Stimulated activated CD8-positive, alpha-beta memory T cell treated with anti-CD3 and anti-CD28 coated beads, Interleukin-12 subunit alpha, Interleukin-12 subunit beta, amount 100 ng/mL, for 24 hours (primary cell): ENCODE results near the gene NANS.
A peak's percentile ranks its signal among the peaks of the same experiment; 100 is the strongest.
"Not testable (repeated sequence)": the region's sequence is repeated elsewhere in the genome, so short reads cannot be mapped to it uniquely, and the experiment has no call there.

Experiments
- DNase-seq: peaks from one replicate; pipeline ENCODE4 v3.0.0-alpha.2; 2020; ENCODE audit errors: extremely low read depth

Gene NANS

GRCh38 chr9:98100456-98100855, 43.9 kb downstream of the NANS start:
- no peak for DNase-seq

GRCh38 chr9:98101416-98101815, 44.9 kb downstream of the NANS start:
- DNase-seq: no peak

GRCh38 chr9:98101868-98102273, 45.3 kb downstream of the NANS start:
- DNase-seq: no peak

- DNase-seq: no peak
Measured at GRCh38 chr9:98104445-98104881, 47.9 kb downstream of the NANS start.

GRCh38 chr9:98105006-98105405, 48.5 kb downstream of the NANS start:
- no peak for DNase-seq

GRCh38 chr9:98107926-98108325, 51.4 kb downstream of the NANS start:
- DNase-seq: no peak

GRCh38 chr9:98108531-98109031, 52.0 kb downstream of the NANS start:
- DNase-seq: no peak

- DNase-seq: no peak
Measured at GRCh38 chr9:98109052-98109451, 52.5 kb downstream of the NANS start.

- not testable (repeated sequence) for DNase-seq
Measured at GRCh38 chr9:98117097-98117496, 60.6 kb downstream of the NANS start.

GRCh38 chr9:98117984-98118639, 61.6 kb downstream of the NANS start:
- no peak for DNase-seq

GRCh38 chr9:98118640-98119601, 62.4 kb downstream of the NANS start, which contains the start of gene TRIM14:
TSS of gene TRIM14 (minus strand) at chr9:98119222. CDS start at chr9:98119188, 34 bp downstream.
- DNase-seq: peak; percentile 19

GRCh38 chr9:98120476-98120875, 63.9 kb downstream of the NANS start:
- no peak for DNase-seq

GRCh38 chr9:98121058-98121457, 64.5 kb downstream of the NANS start:
- DNase-seq: no peak

GRCh38 chr9:98124091-98124490, 67.6 kb downstream of the NANS start:
- DNase-seq: not testable (repeated sequence)

GRCh38 chr9:98124637-98125426, 68.3 kb downstream of the NANS start:
- no peak for DNase-seq

- no peak for DNase-seq
Measured at GRCh38 chr9:98127226-98127625, 70.7 kb downstream of the NANS start.

GRCh38 chr9:98128316-98128715, 71.8 kb downstream of the NANS start:
- no peak for DNase-seq

GRCh38 chr9:98129451-98129881, 72.9 kb downstream of the NANS start:
- DNase-seq: no peak

- DNase-seq: not testable (repeated sequence)
Measured at GRCh38 chr9:98130060-98130459, 73.5 kb downstream of the NANS start.

- no peak for DNase-seq
Measured at GRCh38 chr9:98130576-98131228, 74.2 kb downstream of the NANS start.

GRCh38 chr9:98132158-98132557, 75.6 kb downstream of the NANS start:
- DNase-seq: no peak
